KMS-11 (cell line): ENCODE measurements around the gene EIF4B.

Experiments used
- H2AFZ ChIP-seq: fragments of 200-600 bp; sonication (generic); 2 replicates; pipeline ENCODE4 v1.6.1; 2016; ENCODE audit warnings: antibody characterized with exemption, mixed run types, low read depth
- H3K27ac ChIP-seq: fragments of 200-600 bp; sonication (generic); 2 replicates; pipeline ENCODE4 v1.6.1; 2016; ENCODE audit warnings: mild to moderate bottlenecking, mixed run types
- H3K27me3 ChIP-seq: fragments of 200-600 bp; sonication (generic); 2 replicates; pipeline ENCODE4 v1.6.1; 2017; ENCODE audit warnings: mild to moderate bottlenecking, low read depth, mixed run types, moderate library complexity; ENCODE audit not compliant: insufficient read depth
- H3K36me3 ChIP-seq: fragments of 200-600 bp; sonication (generic); 2 replicates; pipeline ENCODE4 v1.6.1; 2017; ENCODE audit warnings: mild to moderate bottlenecking, mixed run types; ENCODE audit not compliant: insufficient read depth
- H3K4me1 ChIP-seq: fragments of 200-600 bp; sonication (generic); 2 replicates; pipeline ENCODE4 v1.6.1; 2016; ENCODE audit warnings: mild to moderate bottlenecking, low read depth, mixed run types; ENCODE audit not compliant: poor library complexity, severe bottlenecking
- H3K4me2 ChIP-seq: fragments of 200-600 bp; sonication (generic); 2 replicates; pipeline ENCODE4 v1.7.0; 2016; ENCODE audit warnings: mild to moderate bottlenecking, mixed run types
- H3K4me3 ChIP-seq: fragments of 200-600 bp; sonication (generic); IDR thresholded peaks from 2 replicates; pipeline ENCODE4 v1.6.1; 2017; ENCODE audit warnings: low read depth, low read length, mixed read lengths; ENCODE audit not compliant: insufficient read depth
- H3K79me2 ChIP-seq: fragments of 200-600 bp; sonication (generic); 2 replicates; pipeline ENCODE4 v1.6.1; 2016; ENCODE audit warnings: low read depth, mixed run types; ENCODE audit not compliant: insufficient read depth
- H3K9ac ChIP-seq: fragments of 200-600 bp; sonication (generic); 2 replicates; pipeline ENCODE4 v1.6.1; 2016; ENCODE audit warnings: mild to moderate bottlenecking, mixed run types
- H4K20me1 ChIP-seq: fragments of 200-600 bp; sonication (generic); 2 replicates; pipeline ENCODE4 v1.6.1; 2016; ENCODE audit warnings: mild to moderate bottlenecking, mixed run types; ENCODE audit not compliant: insufficient read depth
- CTCF ChIP-seq: fragments of 200-600 bp; sonication (generic); conservative IDR thresholded peaks from 2 replicates; pipeline ENCODE4 v1.6.1; 2017; ENCODE audit warnings: low read depth, mild to moderate bottlenecking, antibody characterized with exemption, low read length, moderate library complexity, mixed read lengths

The EIF4B gene

GRCh38 chr12:53055471-53056266, 49.4 kb downstream of the EIF4B start:
- H3K27ac ChIP-seq: no peak overlapping the region

GRCh38 chr12:53056296-53056695, 50.0 kb downstream of the EIF4B start:
- no peaks in the 10 kb centered on the region for H3K79me2 ChIP-seq
- H3K9ac ChIP-seq: no peak overlapping the region
- peaks cover 7% of the 10 kb centered on the region for H3K4me1 ChIP-seq
- no peak overlapping the region for H2AFZ ChIP-seq
- H3K27ac ChIP-seq: no peak overlapping the region
- peaks cover 14% of the 10 kb centered on the region; the same call in 1 of the 2 replicates for H3K27me3 ChIP-seq
- no peak overlapping the region for H3K4me2 ChIP-seq
- H3K4me3 ChIP-seq: no peak overlapping the region
- H3K36me3 ChIP-seq: no peaks in the 10 kb centered on the region
- no peaks in the 10 kb centered on the region for H4K20me1 ChIP-seq
- TF ChIP-seq CTCF: no peak

More at GRCh38 chr12:53055471-53056266, 49.4 kb downstream of the EIF4B start:
- H3K79me2 ChIP-seq: no peaks in the 10 kb centered on the region
- no peaks in the 10 kb centered on the region for H4K20me1 ChIP-seq
- no peak for TF ChIP-seq CTCF
- peaks cover 6% of the 10 kb centered on the region for H3K4me1 ChIP-seq
- no peaks in the 10 kb centered on the region for H3K36me3 ChIP-seq
- H3K27me3 ChIP-seq: peaks cover 14% of the 10 kb centered on the region; the same call in 1 of the 2 replicates
- no peak overlapping the region for H3K4me3 ChIP-seq
- no peak overlapping the region for H3K4me2 ChIP-seq
- no peak overlapping the region for H2AFZ ChIP-seq
- no peak overlapping the region for H3K9ac ChIP-seq

GRCh38 chr12:53056901-53057300, 50.6 kb downstream of the EIF4B start:
- peaks cover 12% of the 10 kb centered on the region for H3K4me1 ChIP-seq
- no peak for TF ChIP-seq CTCF

GRCh38 chr12:53057816-53058500, 51.7 kb downstream of the EIF4B start:
- Histone ChIP-seq H3K4me3 (no peak overlapping the region), H3K27ac (no peak overlapping the region), H3K79me2 (no peaks in the 10 kb centered on the region), H4K20me1 (no peaks in the 10 kb centered on the region), H3K4me2 (no peak overlapping the region), H3K4me1 (peaks cover 12% of the 10 kb centered on the region), H3K36me3 (no peaks in the 10 kb centered on the region), H3K27me3 (peaks cover 14% of the 10 kb centered on the region; the same call in 1 of the 2 replicates), H2AFZ (no peak overlapping the region), H3K9ac (no peak overlapping the region)
- no peak for TF ChIP-seq CTCF

More at GRCh38 chr12:53056901-53057300, 50.6 kb downstream of the EIF4B start:
- H3K79me2 ChIP-seq: no peaks in the 10 kb centered on the region
- H3K9ac ChIP-seq: no peak overlapping the region
- no peak overlapping the region for H3K4me3 ChIP-seq
- H3K27me3 ChIP-seq: peaks cover 14% of the 10 kb centered on the region; the same call in 1 of the 2 replicates
- H2AFZ ChIP-seq: no peak overlapping the region
- no peak overlapping the region for H3K4me2 ChIP-seq
- H4K20me1 ChIP-seq: no peaks in the 10 kb centered on the region
- H3K36me3 ChIP-seq: no peaks in the 10 kb centered on the region
- H3K27ac ChIP-seq: no peak overlapping the region
